NCI-H187 treated with DMSO at 0.1 percent for 48 hours (cell line): ENCODE data around the gene NFKBIE.
"Not testable (repeated sequence)": the region's sequence is repeated elsewhere in the genome, so short reads cannot be mapped to it uniquely, and the experiment has no call there.

Experiments used
- DNase-seq: peaks from one replicate; lab custom pipeline; 2025; lab: John Stamatoyannopoulos, UW

Gene NFKBIE

GRCh38 chr6:44245391-44245911, 19.9 kb downstream of the NFKBIE start:
- no peak for DNase-seq

- no peak for DNase-seq
These were observed 22.0 kb downstream of the NFKBIE start for GRCh38 chr6:44243345-44243744.

DNA sequence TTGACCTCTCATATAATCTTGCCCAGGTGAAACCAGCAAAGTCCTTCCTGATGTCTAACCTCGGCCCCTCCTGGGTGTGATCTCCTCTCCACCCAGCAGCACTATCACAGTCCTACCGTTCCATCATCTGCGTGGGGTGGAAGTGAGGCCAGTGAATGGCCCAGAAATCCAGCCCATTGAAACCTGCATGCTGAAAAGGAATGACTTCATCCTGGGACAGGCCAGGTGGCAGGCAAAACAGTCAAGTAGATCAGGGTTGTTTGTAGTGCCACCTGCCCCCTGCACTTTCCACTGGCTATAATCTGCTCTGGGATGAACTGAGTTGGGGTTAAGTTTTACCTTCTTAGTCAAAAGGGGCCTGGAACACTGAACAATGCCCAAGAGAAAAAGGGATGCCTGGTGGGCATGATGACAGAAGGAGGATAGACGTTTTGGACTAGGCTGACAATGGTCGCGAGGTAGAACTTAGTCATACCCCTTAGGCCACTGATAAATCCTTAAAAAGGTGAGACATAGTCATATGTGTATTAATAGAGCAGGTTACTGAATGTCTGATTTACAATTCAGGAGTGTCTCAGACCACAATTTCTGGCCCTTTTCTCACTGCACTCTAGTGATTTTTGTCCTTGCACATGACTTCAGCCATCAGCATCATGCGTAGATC, 26.5 kb downstream of the NFKBIE start:
- no peak for DNase-seq

GRCh38 chr6:44237813-44238433, 27.4 kb downstream of the NFKBIE start:
- DNase-seq: no peak

DNA sequence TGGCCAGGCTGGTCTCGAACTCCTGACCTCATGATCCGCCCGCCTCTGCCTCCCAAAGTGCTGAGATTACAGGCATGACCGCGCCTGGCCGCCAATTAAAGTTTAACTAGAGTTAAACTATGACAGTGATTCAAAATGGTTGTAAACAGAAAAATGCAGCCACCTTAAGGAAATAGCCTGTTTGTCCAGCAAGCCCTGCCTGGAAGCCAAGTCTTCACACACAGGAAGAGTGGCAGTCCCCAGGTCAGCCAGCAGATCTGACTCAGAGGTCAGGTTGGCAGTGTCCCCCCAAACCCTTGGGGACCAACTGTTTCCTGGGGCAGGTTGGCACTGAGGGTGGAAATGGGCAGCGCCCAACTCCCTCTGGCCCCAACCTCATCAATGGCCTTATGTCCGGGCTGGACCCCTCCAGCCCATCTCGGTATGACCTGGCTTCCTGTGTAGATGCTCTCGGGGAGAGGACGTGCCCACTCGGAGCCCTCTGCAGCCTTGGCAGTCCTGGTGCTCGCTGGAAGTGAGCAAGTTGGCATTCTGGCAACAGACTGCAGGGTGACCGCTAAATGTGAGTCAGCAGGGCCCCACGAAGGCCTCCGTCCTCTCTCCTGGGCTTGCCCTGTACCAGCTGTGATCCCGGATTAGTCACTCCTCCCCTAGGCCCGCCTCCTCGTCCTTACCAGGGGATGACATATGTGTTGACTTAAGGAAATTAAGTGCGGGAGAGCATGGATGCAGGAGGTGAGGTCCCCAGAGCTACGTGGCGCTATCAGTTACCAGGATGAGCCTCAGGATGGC, 28.1 kb downstream of the NFKBIE start:
- peak; percentile 70 for DNase-seq

- DNase-seq: no peak
These were observed 29.3 kb downstream of the NFKBIE start for GRCh38 chr6:44235891-44236516.

GRCh38 chr6:44235269-44235668, 30.1 kb downstream of the NFKBIE start:
- DNase-seq: no peak

DNA sequence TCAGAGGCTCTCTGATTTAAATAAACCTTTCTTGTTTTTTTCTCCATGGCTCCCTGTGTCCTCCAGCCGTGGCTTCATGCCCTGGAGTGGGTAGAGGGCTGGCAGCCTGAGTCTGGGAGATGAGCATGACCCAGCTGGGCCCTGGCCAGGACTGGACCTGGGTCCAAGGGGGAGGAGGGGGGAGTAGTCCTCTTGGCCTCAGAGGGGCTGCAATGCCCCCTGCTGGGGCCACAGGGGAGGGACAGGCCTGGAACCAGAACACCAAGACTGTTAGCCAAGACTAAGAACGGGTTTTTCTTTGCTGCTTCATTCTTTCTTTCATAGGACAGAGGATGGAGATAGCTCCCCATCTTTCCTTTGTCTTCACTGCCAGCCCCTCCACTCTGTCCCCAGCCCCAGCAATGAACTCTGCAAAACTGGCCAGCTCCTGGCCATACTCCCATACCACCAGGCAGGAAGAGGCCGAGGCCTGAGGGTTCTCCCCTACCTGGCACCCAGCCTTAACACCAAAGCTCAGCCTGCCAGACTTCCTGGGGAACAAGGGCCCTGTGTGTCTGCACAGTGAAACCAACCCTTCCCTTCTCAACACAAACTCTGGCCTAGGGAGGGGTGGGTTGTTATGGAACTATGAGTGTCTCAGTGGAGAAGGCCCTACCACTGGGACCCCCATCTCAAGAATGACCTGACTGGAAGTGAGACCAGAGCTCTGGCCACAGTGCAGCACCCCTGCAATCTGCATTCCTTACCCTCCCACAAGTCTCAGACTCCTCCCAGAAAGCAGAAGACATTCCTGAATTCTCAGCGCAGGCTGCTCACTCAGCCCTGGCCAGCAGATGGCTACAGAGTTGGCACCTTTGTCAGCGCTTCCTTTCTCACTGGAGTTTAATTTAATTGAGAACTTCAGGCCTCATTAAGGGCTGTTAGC, 31.0 kb downstream of the NFKBIE start:
- DNase-seq: no peak

GRCh38 chr6:44233567-44234100, 31.7 kb downstream of the NFKBIE start:
- no peak for DNase-seq

DNA sequence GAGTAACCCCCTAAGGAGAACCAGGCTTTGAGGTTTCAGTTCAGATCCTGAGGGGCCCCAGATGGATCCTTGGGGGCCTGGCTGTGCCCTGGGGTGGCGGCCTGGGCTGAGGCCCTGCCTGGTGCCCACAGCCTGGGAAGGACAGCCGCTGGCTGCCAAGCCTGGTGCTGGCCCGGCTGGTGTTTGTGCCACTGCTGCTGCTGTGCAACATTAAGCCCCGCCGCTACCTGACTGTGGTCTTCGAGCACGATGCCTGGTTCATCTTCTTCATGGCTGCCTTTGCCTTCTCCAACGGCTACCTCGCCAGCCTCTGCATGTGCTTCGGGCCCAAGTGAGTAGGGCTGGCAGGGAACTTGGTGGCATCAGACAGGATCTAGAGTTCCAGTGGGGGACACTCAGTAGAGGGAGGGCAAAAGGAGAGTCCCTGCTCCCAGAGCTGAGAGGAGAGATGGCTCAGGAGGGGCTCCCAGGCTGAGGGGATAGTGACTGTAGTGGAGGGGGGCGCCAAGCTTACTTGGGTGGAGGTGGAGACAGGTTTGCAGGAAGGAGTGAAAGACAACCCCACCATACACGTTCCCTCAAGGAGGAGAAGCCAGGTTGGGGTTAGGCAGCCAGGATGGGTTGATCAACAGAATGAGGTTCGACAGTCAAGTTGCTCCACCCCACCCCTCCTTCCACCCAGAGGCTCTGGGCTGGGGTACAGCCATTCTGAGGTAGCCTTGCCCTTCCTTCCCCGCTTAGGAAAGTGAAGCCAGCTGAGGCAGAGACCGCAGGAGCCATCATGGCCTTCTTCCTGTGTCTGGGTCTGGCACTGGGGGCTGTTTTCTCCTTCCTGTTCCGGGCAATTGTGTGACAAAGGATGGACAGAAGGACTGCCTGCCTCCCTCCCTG, 32.4 kb downstream of the NFKBIE start:
- no peak for DNase-seq

DNA sequence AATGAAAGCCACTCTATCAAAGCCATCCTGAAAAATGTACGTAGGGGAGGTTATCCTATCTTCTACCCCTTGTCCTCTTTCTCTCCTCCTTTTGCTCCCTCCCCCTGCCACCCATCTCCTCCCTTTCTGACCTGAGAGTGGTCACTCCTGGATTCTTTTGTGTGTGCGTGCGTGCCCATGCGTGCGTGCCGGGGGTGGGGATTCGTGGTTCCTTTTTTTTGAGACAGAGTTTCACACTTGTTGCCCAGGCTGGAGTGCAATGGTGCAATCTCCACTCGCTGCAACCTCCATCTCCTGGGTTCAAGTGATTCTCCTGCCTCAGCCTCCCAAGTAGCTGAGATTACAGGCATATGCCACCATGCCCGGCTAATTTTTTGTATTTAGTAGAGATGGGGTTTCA, 33.9 kb downstream of the NFKBIE start:
- DNase-seq: not testable (repeated sequence)

GRCh38 chr6:44230034-44230675, 35.2 kb downstream of the NFKBIE start:
- DNase-seq: no peak

DNA sequence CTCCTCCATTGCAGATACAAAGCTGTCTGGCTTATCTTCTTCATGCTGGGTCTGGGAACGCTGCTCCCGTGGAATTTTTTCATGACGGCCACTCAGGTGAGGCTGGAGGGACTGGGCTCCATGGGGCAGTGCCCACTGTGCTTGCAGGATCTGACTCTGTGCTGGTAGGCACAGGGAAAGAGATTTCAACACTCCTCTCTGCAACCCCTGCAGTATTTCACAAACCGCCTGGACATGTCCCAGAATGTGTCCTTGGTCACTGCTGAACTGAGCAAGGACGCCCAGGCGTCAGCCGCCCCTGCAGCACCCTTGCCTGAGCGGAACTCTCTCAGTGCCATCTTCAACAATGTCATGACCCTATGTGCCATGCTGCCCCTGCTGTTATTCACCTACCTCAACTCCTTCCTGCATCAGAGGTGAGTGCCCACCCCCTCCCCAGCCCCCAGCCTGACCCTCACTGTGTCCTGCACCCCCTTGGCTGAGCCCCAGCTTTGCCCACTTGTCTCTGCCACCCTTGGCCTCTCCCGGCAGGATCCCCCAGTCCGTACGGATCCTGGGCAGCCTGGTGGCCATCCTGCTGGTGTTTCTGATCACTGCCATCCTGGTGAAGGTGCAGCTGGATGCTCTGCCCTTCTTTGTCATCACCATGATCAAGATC, 35.8 kb downstream of the NFKBIE start:
- no peak for DNase-seq

DNA sequence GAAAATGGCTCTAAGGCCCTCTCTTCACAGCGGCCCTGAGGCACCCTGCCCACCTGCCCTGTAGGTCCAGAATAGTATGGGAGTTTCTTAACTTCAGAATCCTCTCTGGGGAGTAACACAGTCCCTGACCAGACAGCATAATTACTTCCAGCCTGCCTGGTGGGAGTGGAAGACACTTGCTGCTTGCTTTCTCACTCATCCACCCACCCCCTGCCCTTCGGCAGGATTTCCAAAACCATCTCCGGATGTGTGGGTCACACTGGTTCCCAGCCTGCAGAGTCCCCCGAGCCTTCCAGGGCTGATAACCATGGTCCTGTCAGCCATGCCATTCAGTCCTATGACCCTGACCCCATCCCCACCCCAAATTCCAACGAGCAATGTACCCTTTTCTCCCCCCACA, 36.5 kb downstream of the NFKBIE start:
- DNase-seq: no peak

DNA sequence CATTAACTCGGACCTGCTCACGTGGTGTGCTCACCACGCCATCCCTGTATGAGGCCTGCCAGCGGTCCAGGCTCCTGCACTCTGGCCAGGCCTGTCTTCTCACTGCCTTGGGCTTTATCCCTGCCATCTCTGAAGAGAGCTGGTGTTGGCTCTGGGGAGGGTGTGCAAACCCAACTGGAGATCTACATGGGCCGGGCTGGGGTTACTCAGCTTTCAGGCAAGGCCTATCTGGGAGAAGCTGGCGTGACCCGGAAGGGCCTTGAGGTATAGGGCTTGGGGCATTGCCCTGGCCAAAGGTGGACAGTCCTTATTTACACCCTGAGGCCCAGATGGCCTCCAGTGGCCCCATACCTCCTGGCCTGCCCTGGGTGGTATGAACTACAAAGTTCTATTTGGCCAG, 36.9 kb downstream of the NFKBIE start:
- no peak for DNase-seq

- no peak for DNase-seq
These were observed 37.3 kb downstream of the NFKBIE start for GRCh38 chr6:44228031-44228430.

DNA sequence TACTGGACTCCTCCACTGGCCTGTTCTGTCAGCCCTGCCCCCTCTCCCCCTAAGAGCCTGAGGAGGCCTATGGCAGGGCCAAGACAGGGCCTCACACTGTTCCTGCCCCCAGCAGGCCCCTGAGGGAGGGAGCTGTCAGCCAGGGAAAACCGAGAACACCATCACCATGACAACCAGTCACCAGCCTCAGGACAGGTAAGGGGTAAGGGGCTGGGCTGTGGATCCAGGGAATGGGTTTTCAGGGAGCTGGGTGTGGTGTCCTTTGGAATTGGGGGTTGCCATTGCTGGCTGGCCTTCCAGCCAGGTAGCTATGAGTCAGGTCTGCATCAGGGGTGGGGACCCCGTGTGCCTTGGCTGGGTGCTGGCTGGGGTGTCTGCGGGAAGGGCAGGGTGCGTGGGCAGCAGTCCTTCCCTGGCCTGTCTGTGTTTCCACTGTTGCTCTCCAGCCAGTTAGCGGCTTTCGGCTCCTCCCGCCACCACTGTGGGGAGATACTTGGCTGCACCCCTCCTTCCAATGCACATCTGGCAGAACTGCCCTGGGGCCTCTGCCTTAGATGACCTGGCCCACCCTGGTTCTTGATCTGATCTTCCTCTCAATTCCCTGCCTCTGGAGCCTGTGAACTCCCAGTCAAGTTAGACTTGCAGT, 38.1 kb downstream of the NFKBIE start:
- DNase-seq: no peak

GRCh38 chr6:44226368-44227147, 38.8 kb downstream of the NFKBIE start:
- no peak for DNase-seq
